Keratinocyte (primary cell): ENCODE results near the gene CAMK2G. TPM values are rescaled to one million over a fixed set of nuclear protein-coding genes. Genes with fewer than 3 reads are reported as not detected.
A peak's percentile ranks its signal among the peaks of the same experiment; 100 is the strongest.

Source experiments
- DNase-seq: peaks from one replicate; pipeline ENCODE4 v3.0.0-alpha.2; 2011; ENCODE audit warnings: low read depth, missing footprints, low spot score
- FAIRE-seq: peaks from 2 replicates; lab custom pipeline; 2011; peaks lifted over from hg19 to GRCh38; lab: Jason Lieb, UNC
- H2AFZ ChIP-seq: 2 replicates; pipeline ENCODE4 v1.6.0; 2012; ENCODE audit warnings: low read length, control low read depth, inconsistent platforms; ENCODE audit not compliant: control insufficient read depth
- H3K27ac ChIP-seq: 2 replicates; pipeline ENCODE4 v1.5.1; 2011; ENCODE audit warnings: low read length; ENCODE audit not compliant: control insufficient read depth, insufficient read depth
- H3K27me3 ChIP-seq: 3 replicates; pipeline ENCODE4 v1.6.0; 2011; ENCODE audit warnings: low read length; ENCODE audit not compliant: control insufficient read depth, insufficient read depth; ENCODE audit errors: extremely low read depth
- H3K36me3 ChIP-seq, 2 experiments: 2 replicates in 1 of 2; 3 replicates in 1 of 2; pipeline ENCODE4 v1.5.1; 2011; ENCODE audit warnings: low read length in 2 of 2, mild to moderate bottlenecking in 1 of 2; ENCODE audit not compliant: control insufficient read depth in 2 of 2, insufficient read depth in 2 of 2; ENCODE audit errors: extremely low read depth in 1 of 2
- H3K4me1 ChIP-seq: 3 replicates; pipeline ENCODE4 v1.5.1; 2011; ENCODE audit warnings: low read length; ENCODE audit not compliant: control insufficient read depth, insufficient read depth; ENCODE audit errors: extremely low read depth
- H3K4me2 ChIP-seq: 3 replicates; pipeline ENCODE4 v1.6.0; 2011; ENCODE audit warnings: low read depth, low read length; ENCODE audit not compliant: control insufficient read depth, insufficient read depth; ENCODE audit errors: extremely low read depth
- H3K4me3 ChIP-seq, 3 experiments: fragments of 200-600 bp in 1 of 3; sonication (generic) in 1 of 3; 2 replicates in 2 of 3; 3 replicates in 1 of 3; pipeline ENCODE4 v1.5.1; 2011 to 2016; ENCODE audit warnings: low read length in 3 of 3, mild to moderate bottlenecking in 3 of 3, control low read depth in 2 of 3, inconsistent platforms in 1 of 3, low read depth in 1 of 3, mixed read lengths in 1 of 3, mixed run types in 1 of 3, moderate library complexity in 1 of 3; ENCODE audit not compliant: control insufficient read depth in 2 of 3, insufficient read depth in 2 of 3; ENCODE audit errors: extremely low read depth in 1 of 3
- H3K79me2 ChIP-seq: 2 replicates; pipeline ENCODE4 v1.6.0; 2012; ENCODE audit warnings: low read length; ENCODE audit not compliant: control insufficient read depth, insufficient read depth
- H3K9ac ChIP-seq: 3 replicates; pipeline ENCODE4 v1.6.0; 2011; ENCODE audit warnings: low read length; ENCODE audit not compliant: control insufficient read depth, insufficient read depth; ENCODE audit errors: extremely low read depth
- H3K9me1 ChIP-seq: 3 replicates; pipeline ENCODE4 v1.6.0; 2011; ENCODE audit warnings: low read length; ENCODE audit not compliant: control insufficient read depth, insufficient read depth; ENCODE audit errors: extremely low read depth
- H3K9me3 ChIP-seq: 2 replicates; pipeline ENCODE4 v1.5.1; 2012; ENCODE audit warnings: low read depth, low read length; ENCODE audit not compliant: control insufficient read depth
- H4K20me1 ChIP-seq: 3 replicates; pipeline ENCODE4 v1.6.0; 2011; ENCODE audit warnings: low read length; ENCODE audit not compliant: control insufficient read depth, insufficient read depth; ENCODE audit errors: extremely low read depth
- EZH2 ChIP-seq: IDR thresholded peaks from one replicate; pipeline ENCODE4 v1.6.1; 2012; ENCODE audit warnings: inconsistent platforms, mild to moderate bottlenecking, low read length, moderate library complexity
- dilution Hi-C: fragments of 300-500 bp; cut with MboI; formaldehyde crosslinking; loops from one replicate; pipeline ENCODE4 v1.7.0; 2020; ENCODE audit warnings: low sequenced_read_pairs; ENCODE audit not compliant: extremely low pct_ligation_motif_present
- polyA plus RNA-seq, 5 experiments: library from polyadenylated mRNA; depleted of rRNA in 3 of 5; stranded (reverse) in 3 of 5; stranded (forward) in 1 of 5; unstranded in 1 of 5; fragments of >200 nt; gene quantifications; 1 replicate in 1 of 5; 2 replicates in 3 of 5; 3 replicates in 1 of 5; pipeline versions ENCODE4 v1.2.1 to v1.2.3, GENCODE V29; 2011 to 2012; ENCODE audit warnings: missing spikeins in 2 of 5, low read depth in 1 of 5, low replicate concordance in 1 of 5
- TF ChIP-seq, protein P1 (sequence below), 3 experiments: IDR thresholded peaks in 1 of 3; conservative IDR thresholded peaks in 1 of 3; optimal IDR thresholded peaks in 1 of 3; 2 replicates in 2 of 3; 3 replicates in 1 of 3; pipeline versions ENCODE3 to v1.5.1; 2011; ENCODE audit warnings: low read length in 3 of 3, mild to moderate bottlenecking in 3 of 3, moderate library complexity in 2 of 3, control low read depth in 1 of 3, inconsistent platforms in 1 of 3; ENCODE audit not compliant: insufficient read depth in 2 of 3; ENCODE audit errors: extremely low read depth in 1 of 3

The CAMK2G gene
- polyA plus RNA-seq, 1 donor (not counting 4 experiments of a cell fraction or from before 2014, with no cell fraction given): 17.6 TPM

DNA sequence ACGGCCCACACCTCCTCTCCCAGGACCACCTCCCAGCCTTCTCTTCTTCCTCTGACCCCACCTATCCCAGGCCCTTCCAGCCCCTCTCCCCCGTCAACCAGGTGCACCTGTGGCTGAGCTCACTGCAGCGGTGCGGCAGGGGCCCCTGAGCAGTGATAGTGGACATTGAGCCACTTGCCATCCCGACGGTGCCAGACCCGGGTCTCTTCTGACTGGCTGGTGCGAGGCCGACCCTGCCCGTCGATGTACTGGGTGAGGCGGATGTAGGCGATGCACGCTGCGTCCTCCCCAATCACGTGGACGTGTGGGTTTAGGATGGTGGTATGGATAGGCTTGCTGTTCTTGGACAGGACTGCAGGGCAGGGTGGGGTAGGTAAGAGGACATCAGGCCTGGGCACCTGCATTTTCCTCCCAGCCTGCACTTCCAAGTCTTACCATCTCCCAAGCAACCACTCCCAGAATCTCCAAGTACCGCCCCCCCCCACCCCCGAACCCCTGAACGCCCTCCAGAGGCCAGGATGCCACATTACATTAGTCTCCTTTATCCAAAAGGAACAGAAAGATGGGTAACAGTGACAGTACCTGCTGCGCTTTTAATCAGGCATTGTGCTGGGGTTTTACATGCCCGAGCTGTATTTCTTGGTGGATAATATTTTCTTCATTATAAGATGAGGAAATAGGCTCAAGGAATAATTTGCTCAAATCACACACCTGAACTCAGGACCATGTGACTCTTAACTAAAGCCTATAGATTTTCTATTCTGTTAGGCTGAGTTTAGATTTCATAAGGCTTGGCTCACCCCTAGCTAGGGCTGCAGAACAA lies 59.2 kb downstream of the CAMK2G start:
- H3K79me2 ChIP-seq: peaks cover 3% of the 10 kb centered on the region
- H3K27me3 ChIP-seq: no peaks in the 10 kb centered on the region
- H3K4me3 ChIP-seq: no peak overlapping the region
- H3K9me3 ChIP-seq: no peaks in the 10 kb centered on the region
- dilution Hi-C loops: no loop called here
- no peaks in the 10 kb centered on the region for H4K20me1 ChIP-seq
- no peak overlapping the region for H3K4me2 ChIP-seq
- H3K27ac ChIP-seq: no peak overlapping the region
- peaks cover 15% of the 10 kb centered on the region for H3K4me1 ChIP-seq
- TF ChIP-seq, protein P1, sequence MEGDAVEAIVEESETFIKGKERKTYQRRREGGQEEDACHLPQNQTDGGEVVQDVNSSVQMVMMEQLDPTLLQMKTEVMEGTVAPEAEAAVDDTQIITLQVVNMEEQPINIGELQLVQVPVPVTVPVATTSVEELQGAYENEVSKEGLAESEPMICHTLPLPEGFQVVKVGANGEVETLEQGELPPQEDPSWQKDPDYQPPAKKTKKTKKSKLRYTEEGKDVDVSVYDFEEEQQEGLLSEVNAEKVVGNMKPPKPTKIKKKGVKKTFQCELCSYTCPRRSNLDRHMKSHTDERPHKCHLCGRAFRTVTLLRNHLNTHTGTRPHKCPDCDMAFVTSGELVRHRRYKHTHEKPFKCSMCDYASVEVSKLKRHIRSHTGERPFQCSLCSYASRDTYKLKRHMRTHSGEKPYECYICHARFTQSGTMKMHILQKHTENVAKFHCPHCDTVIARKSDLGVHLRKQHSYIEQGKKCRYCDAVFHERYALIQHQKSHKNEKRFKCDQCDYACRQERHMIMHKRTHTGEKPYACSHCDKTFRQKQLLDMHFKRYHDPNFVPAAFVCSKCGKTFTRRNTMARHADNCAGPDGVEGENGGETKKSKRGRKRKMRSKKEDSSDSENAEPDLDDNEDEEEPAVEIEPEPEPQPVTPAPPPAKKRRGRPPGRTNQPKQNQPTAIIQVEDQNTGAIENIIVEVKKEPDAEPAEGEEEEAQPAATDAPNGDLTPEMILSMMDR (optimal IDR thresholded peaks at IDR 0.05 in 1 of 3, IDR thresholded peaks at IDR 0.05 in 1 of 3, conservative IDR thresholded peaks at IDR 0.05 in 1 of 3; ENCODE audit: extremely low read depth in 1 of 3, insufficient read depth in 2 of 3, low read length in 3 of 3): peak in 1 of 3 experiments; percentile 18
- TF ChIP-seq EZH2: no peak
- no peaks in the 10 kb centered on the region for H3K9me1 ChIP-seq
- DNase-seq: no peak
- H2AFZ ChIP-seq: no peak overlapping the region
- H3K9ac ChIP-seq: no peak overlapping the region
- H3K36me3 ChIP-seq: peaks cover 5 to 21% of the 10 kb centered on the region in 2 experiments
- FAIRE-seq: no peak

DNA sequence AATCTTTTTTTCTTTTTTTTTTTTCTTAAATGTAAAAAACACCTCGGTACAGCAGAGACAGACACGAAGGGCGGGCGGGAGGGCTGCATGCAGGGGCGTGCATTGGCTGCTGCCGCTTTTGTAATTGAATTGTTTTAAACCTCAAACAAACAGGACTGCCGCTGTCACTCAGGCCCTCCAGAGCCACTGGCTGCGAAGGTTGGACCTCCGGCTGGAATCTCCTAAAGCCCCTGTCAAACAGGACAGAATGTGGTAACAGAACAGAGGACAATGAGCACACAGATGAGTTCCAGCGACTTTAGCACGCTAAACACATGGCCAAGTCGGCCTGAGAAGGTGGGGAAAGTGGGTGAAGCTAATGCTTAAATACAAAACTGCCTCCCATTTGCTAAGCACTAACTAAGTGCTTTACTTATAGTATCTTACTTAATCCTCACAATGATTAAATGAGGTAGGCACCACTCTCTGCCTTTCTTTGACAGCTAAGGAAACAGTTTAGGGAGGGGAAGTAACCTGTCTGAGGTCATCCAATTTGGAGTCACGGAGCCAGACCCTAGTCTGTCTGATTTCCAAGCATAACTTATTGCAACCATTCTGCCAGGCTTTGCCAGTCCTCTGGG lies 60.0 kb downstream of the CAMK2G start:
- DNase-seq: no peak
- peaks cover 5 to 21% of the 10 kb centered on the region in 2 experiments for H3K36me3 ChIP-seq
- FAIRE-seq: no peak

More for the DNA sequence above, 60.0 kb downstream of the CAMK2G start:
- Histone ChIP-seq H3K4me2 (no peak overlapping the region), H3K9me1 (no peaks in the 10 kb centered on the region), H3K4me3 (no peak overlapping the region), H3K9me3 (no peaks in the 10 kb centered on the region), H3K4me1 (peaks cover 8% of the 10 kb centered on the region), H3K9ac (no peak overlapping the region), H3K79me2 (peaks cover 3% of the 10 kb centered on the region), H3K27me3 (no peaks in the 10 kb centered on the region), H3K27ac (no peak overlapping the region), H2AFZ (no peak overlapping the region), H4K20me1 (no peaks in the 10 kb centered on the region)
- TF ChIP-seq, protein P1 (optimal IDR thresholded peaks at IDR 0.05 in 1 of 3, IDR thresholded peaks at IDR 0.05 in 1 of 3, conservative IDR thresholded peaks at IDR 0.05 in 1 of 3; ENCODE audit: extremely low read depth in 1 of 3, insufficient read depth in 2 of 3, low read length in 3 of 3): no peak
- TF ChIP-seq EZH2: no peak
- dilution Hi-C loops: no loop called here
